Measurements from ENCODE around the gene METTL17.
"Not testable (repeated sequence)": the region's sequence is repeated elsewhere in the genome, so short reads cannot be mapped to it uniquely, and the experiment has no call there.

METTL17 gene

GRCh38 chr14:20997115-20997514 is 7.3 kb downstream of the METTL17 start:
- no peak for DNase-seq

- DNase-seq = no peak
These were observed 7.8 kb downstream of the METTL17 start for GRCh38 chr14:20997564-20997963.

- no peak for DNase-seq
These were observed 8.4 kb downstream of the METTL17 start for GRCh38 chr14:20998139-20998538.

GRCh38 chr14:20998674-20999366 is 9.0 kb downstream of the METTL17 start, which contains the start of gene SLC39A2:
Gene SLC39A2, plus strand, starts transcription at chr14:20999293. Its CDS starts 154 bp downstream, at chr14:20999447.
- DNase-seq = peak; percentile 20

GRCh38 chr14:20999591-20999990 is 9.8 kb downstream of the METTL17 start:
- DNase-seq = no peak

- no peak for DNase-seq
These were observed 11.4 kb downstream of the METTL17 start for GRCh38 chr14:21001218-21001617.

GRCh38 chr14:21003788-21004346 is 14.1 kb downstream of the METTL17 start:
- no peak for DNase-seq

- not testable (repeated sequence) for DNase-seq
These were observed 19.9 kb downstream of the METTL17 start for GRCh38 chr14:21009721-21010120.

- no peak for DNase-seq
These were observed 21.4 kb downstream of the METTL17 start for GRCh38 chr14:21011136-21011535.

GRCh38 chr14:21014761-21015190 is 25.0 kb downstream of the METTL17 start:
- DNase-seq = peak; percentile 85

- no peak for DNase-seq
These were observed 25.5 kb downstream of the METTL17 start for GRCh38 chr14:21015312-21015711.

- DNase-seq = no peak
These were observed 26.8 kb downstream of the METTL17 start for GRCh38 chr14:21016413-21017190.

- no peak for DNase-seq
These were observed 27.9 kb downstream of the METTL17 start for GRCh38 chr14:21017528-21018245.

GRCh38 chr14:21018286-21018685 is 28.5 kb downstream of the METTL17 start:
- DNase-seq = no peak

- DNase-seq = no peak
These were observed 29.0 kb downstream of the METTL17 start for GRCh38 chr14:21018781-21019180.

- no peak for DNase-seq
These were observed 29.6 kb downstream of the METTL17 start for GRCh38 chr14:21019366-21019765.

- DNase-seq = no peak
These were observed 31.3 kb downstream of the METTL17 start for GRCh38 chr14:21020977-21021545.

GRCh38 chr14:21022686-21023085 is 32.9 kb downstream of the METTL17 start:
- DNase-seq = no peak

- no peak for DNase-seq
These were observed 33.4 kb downstream of the METTL17 start for GRCh38 chr14:21023174-21023573.

GRCh38 chr14:21023817-21024584 is 34.2 kb downstream of the METTL17 start:
- no peak for DNase-seq

- peak; percentile 79 for DNase-seq
These were observed 35.0 kb downstream of the METTL17 start, which contains the start of gene NDRG2 for GRCh38 chr14:21024585-21025370. Gene NDRG2, minus strand, starts transcription at chr14:21025061. Its CDS starts 1,746 bp downstream, at chr14:21023315.

Measured in NCI-H69 (cell line).